Epithelial cell of esophagus (primary cell): Measurements from ENCODE around the gene S100A1.

Experiments
- DNase-seq: peaks from one replicate; pipeline ENCODE4 v3.0.0; 2010; ENCODE audit warnings: low read depth
- H3K4me3 ChIP-seq: 2 replicates; pipeline ENCODE4 v1.5.1; 2011; ENCODE audit warnings: mild to moderate bottlenecking, low read length, control low read depth
- CTCF ChIP-seq: IDR thresholded peaks from 2 replicates; pipeline ENCODE4 v1.5.1; 2011; ENCODE audit warnings: low read depth, mild to moderate bottlenecking, low read length, control low read depth, inconsistent platforms; ENCODE audit not compliant: insufficient read depth; ENCODE audit errors: missing control alignments

The S100A1 gene

GRCh38 chr1:153673511-153673910 lies 45.3 kb downstream of the S100A1 start:
- no peak for TF ChIP-seq CTCF
- H3K4me3 ChIP-seq = no peak overlapping the region
- DNase-seq = no peak

- peak; percentile 64 for DNase-seq
These were observed 49.7 kb downstream of the S100A1 start for GRCh38 chr1:153677718-153678518.

GRCh38 chr1:153678519-153679336 lies 50.5 kb downstream of the S100A1 start, which contains the start of gene NPR1:
TSS of gene NPR1 (plus strand) at chr1:153678688. CDS start at chr1:153679109, 421 bp downstream.
- H3K4me3 ChIP-seq = peak within 1 kb of the TSS; percentile 25
- peak; percentile 29 for DNase-seq
- no peak for TF ChIP-seq CTCF

More at GRCh38 chr1:153677718-153678518, 49.7 kb downstream of the S100A1 start:
- peak; percentile 92 for TF ChIP-seq CTCF
- H3K4me3 ChIP-seq = peak overlapping the region; percentile 25

DNA sequence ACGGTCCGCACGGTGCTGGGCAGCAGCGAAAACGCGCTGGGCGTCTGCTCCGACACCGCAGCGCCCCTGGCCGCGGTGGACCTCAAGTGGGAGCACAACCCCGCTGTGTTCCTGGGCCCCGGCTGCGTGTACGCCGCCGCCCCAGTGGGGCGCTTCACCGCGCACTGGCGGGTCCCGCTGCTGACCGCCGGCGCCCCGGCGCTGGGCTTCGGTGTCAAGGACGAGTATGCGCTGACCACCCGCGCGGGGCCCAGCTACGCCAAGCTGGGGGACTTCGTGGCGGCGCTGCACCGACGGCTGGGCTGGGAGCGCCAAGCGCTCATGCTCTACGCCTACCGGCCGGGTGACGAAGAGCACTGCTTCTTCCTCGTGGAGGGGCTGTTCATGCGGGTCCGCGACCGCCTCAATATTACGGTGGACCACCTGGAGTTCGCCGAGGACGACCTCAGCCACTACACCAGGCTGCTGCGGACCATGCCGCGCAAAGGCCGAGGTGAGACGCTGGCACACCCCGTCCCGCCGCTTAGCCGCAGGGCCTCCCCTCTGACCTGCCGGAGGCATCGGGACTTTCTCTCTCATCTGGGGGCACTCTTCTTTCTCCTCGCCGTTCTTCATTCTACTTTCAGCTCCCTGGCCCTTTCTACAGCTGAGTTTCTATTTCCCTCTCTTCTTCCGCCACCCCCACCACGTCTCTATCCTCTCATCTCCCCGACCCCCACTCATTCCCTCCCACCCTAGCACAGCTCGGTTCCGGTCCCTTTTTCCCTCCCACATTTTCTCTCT lies 51.3 kb downstream of the S100A1 start:
- DNase-seq = no peak
- no peak overlapping the region for H3K4me3 ChIP-seq
- peak; percentile 15 for TF ChIP-seq CTCF

DNA sequence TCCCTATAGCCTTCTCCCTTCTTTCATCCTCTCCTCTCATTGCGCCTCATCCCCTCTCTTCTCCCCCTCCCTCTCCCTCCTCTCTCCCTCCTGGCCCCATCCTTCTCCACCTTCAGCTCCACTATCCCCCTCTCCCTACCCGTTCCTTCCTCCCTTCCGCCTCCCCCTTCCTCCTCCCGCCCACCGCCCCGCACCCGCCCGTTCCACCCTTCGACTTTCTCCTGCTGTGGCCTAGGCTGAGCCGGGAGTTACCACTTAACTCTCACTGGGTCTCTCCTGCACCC lies 51.8 kb downstream of the S100A1 start:
- H3K4me3 ChIP-seq = no peak overlapping the region
- DNase-seq = no peak
- no peak for TF ChIP-seq CTCF
